ENCODE measurements around the gene PKIB. TPM values are rescaled to one million over a fixed set of nuclear protein-coding genes. Genes with fewer than 3 reads are reported as not detected.
"Not testable (repeated sequence)": the region's sequence is repeated elsewhere in the genome, so short reads cannot be mapped to it uniquely, and the experiment has no call there.

The PKIB gene
- total RNA-seq, 4 donors from 2014 or later: 0.90 to 5.7 (median 2.0) TPM; not detected in 1

GRCh38 chr6:122736616-122737015, 126.4 kb downstream of the PKIB start:
- peak overlapping the region in 1 of 4 donors; percentile 12 for H3K27ac ChIP-seq
- H3K36me3 ChIP-seq: no peaks in the 10 kb centered on the region
- DNase-seq (ENCODE audit: low spot score in 2 of 2): no peak
- 26 to 37% methylated on average over 3 of the region's 3 CpGs for WGBS, 2 donors
- TF ChIP-seq POLR2A (IDR thresholded peaks at IDR 0.05) (no peak), EP300 (IDR thresholded peaks at IDR 0.05) (no peak), CTCF (IDR thresholded peaks at IDR 0.05) (no peak)
- no peaks in the 10 kb centered on the region for H3K9me3 ChIP-seq
- H3K4me1 ChIP-seq: peaks cover 0 to 18% (median 0%) of the 10 kb centered on the region in 4 donors
- no peak overlapping the region for H3K4me3 ChIP-seq
- no peaks in the 10 kb centered on the region for H3K27me3 ChIP-seq

DNA sequence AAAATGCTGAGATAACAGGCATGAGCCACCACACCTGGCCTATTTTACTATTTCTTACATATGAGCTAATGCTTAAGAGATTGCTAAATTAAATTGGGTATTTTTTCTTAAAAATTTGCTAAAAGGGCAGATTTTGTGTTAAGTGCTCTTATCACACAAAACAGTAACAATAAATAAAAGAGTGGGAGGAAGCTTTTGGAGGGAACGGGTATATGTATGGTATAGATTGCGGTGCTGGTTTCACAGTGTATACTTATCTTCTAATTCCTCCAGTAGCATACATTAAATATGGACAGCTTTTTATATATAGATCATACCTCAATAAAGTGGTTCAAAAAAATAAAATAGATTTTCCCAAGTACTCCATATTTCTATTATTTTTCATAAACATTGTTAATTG, 129.9 kb downstream of the PKIB start:
- no peak for TF ChIP-seq EP300 (IDR thresholded peaks at IDR 0.05)
- no peak for TF ChIP-seq POLR2A (IDR thresholded peaks at IDR 0.05)
- TF ChIP-seq CTCF (IDR thresholded peaks at IDR 0.05): no peak
- no peak overlapping the region for H3K4me3 ChIP-seq
- no peaks in the 10 kb centered on the region for H3K27me3 ChIP-seq
- 94 to 96% methylated on average over 2 of the region's 2 CpGs for WGBS, 2 donors
- H3K9me3 ChIP-seq: no peaks in the 10 kb centered on the region
- no peak overlapping the region for H3K27ac ChIP-seq
- DNase-seq (ENCODE audit: low spot score in 2 of 2): no peak
- peaks cover 0 to 16% (median 0%) of the 10 kb centered on the region in 4 donors for H3K4me1 ChIP-seq
- no peaks in the 10 kb centered on the region for H3K36me3 ChIP-seq

GRCh38 chr6:122740936-122741335, 130.7 kb downstream of the PKIB start:
- Histone ChIP-seq H3K27me3 (no peaks in the 10 kb centered on the region), H3K36me3 (no peaks in the 10 kb centered on the region), H3K4me1 (peaks cover 0 to 8% (median 0%) of the 10 kb centered on the region in 4 donors), H3K27ac (no peak overlapping the region), H3K9me3 (no peaks in the 10 kb centered on the region), H3K4me3 (no peak overlapping the region)
- 85 to 92% methylated on average over 2 of the region's 2 CpGs for WGBS, 2 donors
- no peak for DNase-seq (ENCODE audit: low spot score in 2 of 2)
- TF ChIP-seq EP300 (IDR thresholded peaks at IDR 0.05) (no peak), CTCF (IDR thresholded peaks at IDR 0.05) (no peak), POLR2A (IDR thresholded peaks at IDR 0.05) (no peak)

DNA sequence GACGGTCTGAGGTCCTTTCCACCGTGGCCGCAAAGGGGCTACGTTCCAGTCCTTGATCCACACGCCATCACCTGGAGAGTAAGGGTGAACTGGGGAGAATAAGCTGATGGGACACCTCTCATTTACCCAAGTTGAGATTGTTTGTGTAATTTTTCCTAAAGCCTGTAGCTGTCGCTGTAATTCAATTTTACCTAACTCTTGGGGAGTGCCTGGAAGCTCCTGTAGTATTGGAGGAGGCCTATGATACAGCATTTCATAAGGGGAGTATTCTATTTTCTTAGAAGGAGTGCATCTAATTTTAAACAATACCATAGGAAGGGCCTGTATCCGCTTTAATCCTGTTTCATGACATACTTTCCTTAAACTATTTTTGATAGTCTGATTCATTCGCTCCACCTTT, 134.0 kb downstream of the PKIB start:
- TF ChIP-seq CTCF (IDR thresholded peaks at IDR 0.05): peak in 2 of 5 experiments; percentile 25 to 29
- not testable (repeated sequence) for H3K27ac ChIP-seq; DNase-seq (ENCODE audit: low spot score in 2 of 2); H3K4me3 ChIP-seq; H3K36me3 ChIP-seq; H3K4me1 ChIP-seq; H3K9me3 ChIP-seq; H3K27me3 ChIP-seq
- 35 to 36% methylated on average over 8 of the region's 8 CpGs for WGBS, 2 donors

DNA sequence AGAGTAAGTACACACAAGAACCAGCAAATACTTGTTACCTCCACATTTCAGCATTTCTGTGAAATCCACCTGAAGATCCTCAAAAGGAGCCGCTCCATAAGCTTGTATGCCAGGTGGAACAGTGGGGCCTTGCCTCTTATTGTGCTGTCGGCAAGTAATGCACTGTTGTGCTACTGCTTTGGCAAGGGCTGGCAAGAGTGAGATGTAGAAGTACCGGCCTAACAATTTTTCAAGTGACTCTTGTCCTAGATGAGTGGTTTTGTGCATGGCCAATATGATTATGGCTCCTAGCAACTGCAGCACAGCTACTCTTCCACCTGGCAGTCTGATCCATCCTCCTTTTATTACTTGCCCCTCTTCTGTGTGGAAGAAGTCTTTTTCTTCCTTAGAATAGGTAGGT, 134.7 kb downstream of the PKIB start:
- H3K9me3 ChIP-seq; H3K36me3 ChIP-seq; H3K4me3 ChIP-seq; DNase-seq (ENCODE audit: low spot score in 2 of 2); H3K27me3 ChIP-seq; H3K4me1 ChIP-seq; H3K27ac ChIP-seq: not testable (repeated sequence)
- 94 to 98% methylated on average over 3 of the region's 3 CpGs for WGBS, 2 donors

DNA sequence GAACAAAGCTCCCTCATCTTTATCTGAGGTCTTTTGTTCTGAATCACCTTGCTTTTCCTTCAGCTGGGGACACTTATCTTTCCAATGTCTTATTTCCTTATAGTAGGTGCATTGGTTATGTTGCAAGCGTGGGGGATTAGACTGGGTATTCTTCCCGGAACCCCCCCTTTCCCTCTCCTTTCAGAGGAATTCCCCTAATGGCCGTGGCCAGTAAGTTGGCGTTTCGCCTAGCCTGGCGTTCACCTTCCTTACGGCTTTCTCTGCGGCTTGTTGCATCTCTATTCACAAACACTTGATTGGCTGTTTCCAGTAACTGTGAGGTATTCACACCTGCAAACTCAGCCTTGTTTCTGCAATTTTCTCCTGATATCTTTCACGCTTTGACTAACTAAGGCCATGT, 136.5 kb downstream of the PKIB start:
- Histone ChIP-seq H3K27ac (no peak overlapping the region), H3K27me3 (no peaks in the 10 kb centered on the region), H3K4me3 (no peak overlapping the region), H3K36me3 (no peaks in the 10 kb centered on the region), H3K4me1 (no peaks in the 10 kb centered on the region), H3K9me3 (no peaks in the 10 kb centered on the region)
- DNase-seq (ENCODE audit: low spot score in 2 of 2): no peak
- TF ChIP-seq EP300 (IDR thresholded peaks at IDR 0.05): no peak
- no peak for TF ChIP-seq POLR2A (IDR thresholded peaks at IDR 0.05)
- no peak for TF ChIP-seq CTCF (IDR thresholded peaks at IDR 0.05)
- WGBS, 2 donors: 90% methylated on average over 9 of the region's 9 CpGs
